ENCODE data around the gene NEK8. TPM values are rescaled to one million over a fixed set of nuclear protein-coding genes. Genes with fewer than 3 reads are reported as not detected.

The NEK8 gene
- 3.8 to 4.7 TPM (median 4.5 TPM) in 5 replicates for total RNA-seq (2022; extraction: Qiagen RNA extraction; ENCODE audit: low read depth)

GRCh38 chr17:28728364-28729200, at the start of gene NEK8:
NEK8 (plus strand) TSS chr17:28728788; CDS start chr17:28728814, 26 bp downstream.

DNA sequence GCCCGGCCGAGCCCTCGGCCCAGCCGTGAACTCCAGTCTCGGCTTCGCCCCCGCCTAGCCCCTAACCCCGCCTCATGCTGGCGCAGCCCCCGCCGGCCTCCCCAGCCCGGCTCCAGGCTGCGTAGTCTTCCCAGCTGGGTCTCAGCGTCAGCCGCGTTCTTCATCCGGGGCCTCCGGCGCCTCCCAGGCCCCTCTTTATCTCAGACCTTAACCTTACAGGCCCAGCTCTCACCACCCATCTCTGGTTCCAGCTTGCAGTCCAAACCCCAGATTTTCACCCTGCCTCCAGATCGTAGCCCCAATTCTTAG, 16.9 kb upstream of the NEK8 start, which contains the start of gene PROCA1:
Gene PROCA1 (minus strand): TSS at position 166 of the 309 bp plus-strand sequence. CDS start 228 bp downstream, outside the sequence.

GRCh38 chr17:28717578-28718332, 10.8 kb upstream of the NEK8 start, which contains the start of gene RAB34:
RAB34 (minus strand) TSS chr17:28717868; CDS start chr17:28717266, 602 bp downstream.

DNA sequence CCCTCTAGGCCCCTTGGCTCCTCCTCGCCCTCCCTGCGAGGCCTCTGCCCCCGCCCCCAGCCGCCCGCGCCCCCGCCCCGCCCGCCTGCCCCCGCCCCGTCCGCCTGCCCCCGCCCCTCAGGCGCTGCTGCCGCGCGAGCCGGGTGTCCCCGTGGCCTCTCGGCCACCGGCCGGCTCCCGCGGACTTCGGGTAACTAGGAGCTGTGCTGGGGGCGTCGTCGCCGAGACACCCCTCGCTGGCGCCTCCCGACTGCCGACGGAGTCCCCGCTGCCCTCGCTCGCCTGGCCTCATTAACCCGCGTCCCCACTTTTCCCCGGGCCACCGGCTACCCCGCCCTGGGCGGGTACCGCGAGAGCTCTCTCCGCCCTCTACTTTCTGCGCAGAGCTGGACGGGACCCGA, 2.4 kb upstream of the NEK8 start, which contains the start of gene TLCD1:
Gene TLCD1 (minus strand): TSS at position 8 of the 401 bp plus-strand sequence. CDS start 136 bp downstream, outside the sequence.

GRCh38 chr17:28743243-28744103, 14.9 kb downstream of the NEK8 start, which contains the start of gene TRAF4:
TRAF4 (plus strand) TSS chr17:28744011; CDS start chr17:28744113, 102 bp downstream.

Other genes starting within 250 kb of the NEK8 start
- not detected in 5 replicates for gene FOXN1, start 222.4 kb upstream of the NEK8 start, total RNA-seq (2022; extraction: Qiagen RNA extraction; ENCODE audit: low read depth)
- gene UNC119, start 176.2 kb upstream of the NEK8 start, total RNA-seq (2022; extraction: Qiagen RNA extraction; ENCODE audit: low read depth) = 25.1 to 32.6 TPM (median 29.0 TPM) in 5 replicates
- 55.8 to 58.4 TPM (median 56.6 TPM) in 5 replicates for gene PIGS, start 157.3 kb upstream of the NEK8 start, total RNA-seq (2022; extraction: Qiagen RNA extraction; ENCODE audit: low read depth)
- 1.3 to 2.3 TPM (median 1.8 TPM) in 5 replicates for gene ALDOC, start 151.9 kb upstream of the NEK8 start, total RNA-seq (2022; extraction: Qiagen RNA extraction; ENCODE audit: low read depth)
- gene SPAG5, start 129.8 kb upstream of the NEK8 start, total RNA-seq (2022; extraction: Qiagen RNA extraction; ENCODE audit: low read depth) = 72.4 to 90.1 TPM (median 77.8 TPM) in 5 replicates
- gene RSKR, start 114.6 kb upstream of the NEK8 start, total RNA-seq (2022; extraction: Qiagen RNA extraction; ENCODE audit: low read depth) = 2.2 to 4.9 TPM (median 4.2 TPM) in 5 replicates
- 56.4 to 74.1 TPM (median 58.8 TPM) in 5 replicates for gene BLTP2, start 83.6 kb upstream of the NEK8 start, total RNA-seq (2022; extraction: Qiagen RNA extraction; ENCODE audit: low read depth)
- 79.5 to 87.0 TPM (median 84.5 TPM) in 5 replicates for gene SDF2, start 66.9 kb upstream of the NEK8 start, total RNA-seq (2022; extraction: Qiagen RNA extraction; ENCODE audit: low read depth)
- 69.2 to 74.1 TPM (median 72.2 TPM) in 5 replicates for gene SUPT6H, start 66.6 kb upstream of the NEK8 start, total RNA-seq (2022; extraction: Qiagen RNA extraction; ENCODE audit: low read depth)
- gene PROCA1, start 16.9 kb upstream of the NEK8 start, total RNA-seq (2022; extraction: Qiagen RNA extraction; ENCODE audit: low read depth) = 1.2 to 2.3 TPM (median 1.5 TPM) in 5 replicates
- 220 to 279 TPM (median 265 TPM) in 5 replicates for gene RAB34, start 10.9 kb upstream of the NEK8 start, total RNA-seq (2022; extraction: Qiagen RNA extraction; ENCODE audit: low read depth)
- 1,999 to 2,848 TPM (median 2,238 TPM) in 5 replicates for gene RPL23A, start 8.8 kb upstream of the NEK8 start, total RNA-seq (2022; extraction: Qiagen RNA extraction; ENCODE audit: low read depth)
- 36.2 to 53.8 TPM (median 48.3 TPM) in 5 replicates for gene TLCD1, start 2.6 kb upstream of the NEK8 start, total RNA-seq (2022; extraction: Qiagen RNA extraction; ENCODE audit: low read depth)
- gene TRAF4, start 15.2 kb downstream of the NEK8 start, total RNA-seq (2022; extraction: Qiagen RNA extraction; ENCODE audit: low read depth) = 51.5 to 88.4 TPM (median 76.8 TPM) in 5 replicates
- 19.0 to 23.3 TPM (median 21.9 TPM) in 5 replicates for gene FAM222B, start 114.0 kb downstream of the NEK8 start, total RNA-seq (2022; extraction: Qiagen RNA extraction; ENCODE audit: low read depth)
- 70.2 to 92.5 TPM (median 85.9 TPM) in 5 replicates for gene ERAL1, start 126.2 kb downstream of the NEK8 start, total RNA-seq (2022; extraction: Qiagen RNA extraction; ENCODE audit: low read depth)
- 67.2 to 83.8 TPM (median 77.4 TPM) in 5 replicates for gene FLOT2, start 168.9 kb downstream of the NEK8 start, total RNA-seq (2022; extraction: Qiagen RNA extraction; ENCODE audit: low read depth)
- 4.2 to 5.6 TPM (median 5.4 TPM) in 5 replicates for gene DHRS13, start 174.3 kb downstream of the NEK8 start, total RNA-seq (2022; extraction: Qiagen RNA extraction; ENCODE audit: low read depth)
- 29.2 to 40.1 TPM (median 35.2 TPM) in 5 replicates for gene PHF12, start 222.7 kb downstream of the NEK8 start, total RNA-seq (2022; extraction: Qiagen RNA extraction; ENCODE audit: low read depth)

All from A549 treated with RU486 at 1 μM for 4 hours (cell line).